22Rv1 (cell line): ENCODE results near the gene PSME3.

ENCODE experiments used
- ZFX ChIP-seq: fragments of 450-650 bp; IDR thresholded peaks from 2 replicates; pipeline ENCODE4 v1.6.1; 2017; ENCODE audit warnings: antibody characterized with exemption, borderline replicate concordance
- TF ChIP-seq, protein P1 (sequence below): fragments of 450-650 bp; IDR thresholded peaks from 2 replicates; pipeline ENCODE4 v1.5.1; 2017; ENCODE audit warnings: mild to moderate bottlenecking

- no peak for TF ChIP-seq ZFX
- TF ChIP-seq, protein P1, sequence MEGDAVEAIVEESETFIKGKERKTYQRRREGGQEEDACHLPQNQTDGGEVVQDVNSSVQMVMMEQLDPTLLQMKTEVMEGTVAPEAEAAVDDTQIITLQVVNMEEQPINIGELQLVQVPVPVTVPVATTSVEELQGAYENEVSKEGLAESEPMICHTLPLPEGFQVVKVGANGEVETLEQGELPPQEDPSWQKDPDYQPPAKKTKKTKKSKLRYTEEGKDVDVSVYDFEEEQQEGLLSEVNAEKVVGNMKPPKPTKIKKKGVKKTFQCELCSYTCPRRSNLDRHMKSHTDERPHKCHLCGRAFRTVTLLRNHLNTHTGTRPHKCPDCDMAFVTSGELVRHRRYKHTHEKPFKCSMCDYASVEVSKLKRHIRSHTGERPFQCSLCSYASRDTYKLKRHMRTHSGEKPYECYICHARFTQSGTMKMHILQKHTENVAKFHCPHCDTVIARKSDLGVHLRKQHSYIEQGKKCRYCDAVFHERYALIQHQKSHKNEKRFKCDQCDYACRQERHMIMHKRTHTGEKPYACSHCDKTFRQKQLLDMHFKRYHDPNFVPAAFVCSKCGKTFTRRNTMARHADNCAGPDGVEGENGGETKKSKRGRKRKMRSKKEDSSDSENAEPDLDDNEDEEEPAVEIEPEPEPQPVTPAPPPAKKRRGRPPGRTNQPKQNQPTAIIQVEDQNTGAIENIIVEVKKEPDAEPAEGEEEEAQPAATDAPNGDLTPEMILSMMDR, result no peak
Measured at GRCh38 chr17:42850954-42851353, 17.8 kb downstream of the PSME3 start, which contains the start of gene AOC3.
